ENCODE results near the gene SLC17A8.

The SLC17A8 gene

GRCh38 chr12:100433701-100434100, 76.8 kb downstream of the SLC17A8 start:
- no peak for DNase-seq

GRCh38 chr12:100434177-100434576, 77.3 kb downstream of the SLC17A8 start:
- DNase-seq = no peak

- no peak for DNase-seq
These were observed 79.1 kb downstream of the SLC17A8 start for GRCh38 chr12:100435957-100436356.

DNA sequence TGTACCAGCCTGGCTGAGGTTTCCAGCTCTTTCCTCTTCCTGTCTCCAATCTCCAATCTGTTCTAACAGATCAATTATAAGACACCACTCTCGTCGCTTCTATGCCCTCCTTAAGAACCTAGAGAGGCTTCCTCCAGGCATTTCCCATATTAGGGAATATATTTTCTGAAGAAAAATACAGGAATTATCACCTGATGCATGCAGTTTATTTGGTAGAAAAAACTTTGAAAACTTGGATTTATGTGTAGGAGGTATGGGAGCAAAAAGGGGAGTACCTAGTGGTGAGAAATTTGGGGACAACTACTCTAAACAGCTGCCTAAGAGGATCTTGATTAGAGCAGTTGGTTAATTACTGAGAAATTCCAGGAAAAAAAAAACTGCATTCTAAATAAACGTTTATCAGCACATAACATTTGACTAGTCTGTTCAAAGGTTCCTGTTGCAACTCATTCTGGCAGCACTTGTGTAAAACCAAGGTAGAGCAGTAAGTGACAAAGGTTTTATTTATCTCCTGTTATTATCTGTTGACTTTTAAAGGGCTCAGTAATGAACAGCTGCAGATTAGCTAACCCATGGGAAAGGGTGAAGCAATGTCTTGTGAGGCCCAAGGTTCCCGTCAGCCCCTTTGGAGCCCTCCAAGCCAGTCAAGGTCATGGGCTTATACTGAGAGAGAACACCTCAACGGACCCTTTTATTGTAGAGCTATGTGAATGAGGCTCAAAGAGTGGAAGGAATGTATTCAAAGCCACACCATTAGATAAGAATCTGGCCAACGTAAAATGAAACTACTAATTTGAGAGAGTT, 80.4 kb downstream of the SLC17A8 start:
- DNase-seq = no peak

DNA sequence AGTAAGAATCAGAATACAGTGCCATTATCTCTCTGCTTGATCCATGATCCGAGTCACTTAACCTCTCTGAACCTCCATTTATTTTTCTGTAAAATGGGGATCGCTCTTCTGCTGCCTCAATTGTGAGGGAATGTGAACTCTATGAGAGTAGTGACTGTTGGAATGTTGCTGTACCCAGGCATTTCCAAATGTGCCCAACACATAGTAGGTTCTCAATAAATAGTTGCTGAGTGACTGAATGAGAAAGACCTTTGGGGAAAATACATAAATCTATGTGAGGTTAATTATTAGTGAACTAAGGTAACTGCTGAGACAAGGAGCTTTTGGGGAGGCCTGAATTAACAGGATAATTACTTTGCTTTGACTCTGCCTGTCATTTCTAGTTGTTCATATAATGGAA, 82.9 kb downstream of the SLC17A8 start:
- no peak for DNase-seq

DNA sequence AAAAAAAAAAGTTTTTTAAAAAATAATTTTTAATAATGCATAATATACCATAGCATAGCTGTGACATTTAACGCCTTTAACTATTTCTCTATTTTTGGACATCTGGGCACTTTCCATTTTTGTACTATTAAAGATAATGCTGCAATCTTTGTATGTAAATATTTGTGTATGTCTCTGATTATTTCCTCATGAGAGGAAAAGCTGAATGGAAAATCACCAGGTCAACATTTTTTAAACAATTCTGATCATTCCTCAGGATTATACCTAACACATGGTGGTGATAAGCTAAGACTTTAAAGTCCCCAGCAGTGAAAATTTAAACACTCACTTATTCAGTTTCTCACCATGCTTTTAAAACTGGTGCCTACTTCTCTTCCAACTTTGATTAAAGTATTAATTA, 85.5 kb downstream of the SLC17A8 start:
- DNase-seq = no peak

DNA sequence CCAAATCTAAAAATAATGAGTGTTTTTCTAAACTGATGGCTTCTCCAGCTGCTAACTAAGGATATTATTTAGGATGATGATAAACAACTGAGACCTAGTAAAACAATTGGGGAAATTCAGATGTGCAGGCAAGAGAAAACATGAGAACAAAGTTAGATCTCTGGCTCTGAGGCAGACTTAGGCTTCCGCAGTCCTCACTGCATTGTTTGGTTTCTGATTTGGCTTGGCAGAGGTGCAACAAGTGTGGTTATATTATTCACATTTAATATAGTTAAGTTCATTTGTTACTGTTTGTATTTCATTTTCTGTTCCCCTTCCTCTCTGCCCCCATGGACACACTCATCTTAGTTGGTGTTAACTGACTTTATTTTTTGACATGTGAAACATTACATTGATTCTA, 86.6 kb downstream of the SLC17A8 start:
- DNase-seq = no peak

DNA sequence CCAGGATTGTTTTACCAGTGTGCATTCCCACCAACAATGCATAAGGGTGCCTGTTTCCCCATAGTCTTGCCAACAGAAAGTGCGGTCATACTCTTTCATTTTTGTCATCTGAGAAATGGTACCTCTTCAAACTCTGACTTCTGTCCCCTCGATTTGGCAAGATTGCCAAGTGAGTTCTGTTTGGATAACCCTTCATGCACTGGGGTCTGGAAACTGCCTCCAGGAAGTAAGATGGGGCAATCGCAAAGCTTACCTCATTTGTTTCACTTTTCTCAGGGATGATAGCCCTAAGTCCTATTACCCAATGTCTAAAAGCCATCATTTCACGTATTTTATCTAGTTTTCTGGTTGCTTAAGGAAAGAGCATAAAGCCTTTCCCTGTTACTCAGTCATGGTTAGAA, 88.2 kb downstream of the SLC17A8 start:
- no peak for DNase-seq

DNA sequence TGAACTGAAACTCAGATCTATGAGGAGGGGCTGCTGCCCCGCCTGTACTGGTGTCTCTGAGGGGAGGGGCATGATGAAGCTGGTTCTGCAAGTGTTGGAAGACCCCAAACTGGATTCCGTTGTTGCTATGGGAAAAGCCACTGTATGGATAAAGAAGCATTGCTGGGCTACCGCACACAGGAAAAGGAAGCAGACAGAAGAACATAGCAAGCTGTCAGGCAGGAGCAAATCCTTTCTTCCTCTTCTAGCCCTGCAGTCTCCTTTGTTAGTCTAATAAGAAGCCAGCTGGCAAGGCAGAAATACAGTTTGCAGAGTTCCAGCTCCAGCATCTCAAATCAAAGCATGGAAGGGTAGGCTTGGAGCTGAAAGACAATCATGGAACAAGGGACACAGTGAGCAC, 90.5 kb downstream of the SLC17A8 start:
- no peak for DNase-seq

- DNase-seq = no peak
These were observed 91.8 kb downstream of the SLC17A8 start for GRCh38 chr12:100448656-100449055.

DNA sequence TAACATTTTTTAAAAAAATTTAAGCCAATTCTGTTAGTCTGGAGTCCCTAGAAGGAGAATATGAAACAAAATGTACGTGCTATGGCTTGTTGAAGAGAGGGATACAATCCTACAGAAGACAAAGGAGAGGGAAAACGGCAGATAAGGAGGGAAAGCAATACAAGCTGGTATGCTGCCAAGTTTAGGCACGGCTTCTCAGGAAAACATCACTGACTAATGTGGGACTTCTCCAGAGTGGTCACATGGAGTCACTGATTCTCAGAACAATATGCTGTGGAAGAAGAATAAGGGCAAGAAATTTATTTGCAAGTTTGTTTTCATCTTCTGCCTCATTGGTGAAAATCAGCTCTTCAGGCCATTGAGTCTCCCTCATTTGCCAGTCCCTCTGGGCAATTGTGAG, 93.9 kb downstream of the SLC17A8 start:
- DNase-seq = no peak

DNA sequence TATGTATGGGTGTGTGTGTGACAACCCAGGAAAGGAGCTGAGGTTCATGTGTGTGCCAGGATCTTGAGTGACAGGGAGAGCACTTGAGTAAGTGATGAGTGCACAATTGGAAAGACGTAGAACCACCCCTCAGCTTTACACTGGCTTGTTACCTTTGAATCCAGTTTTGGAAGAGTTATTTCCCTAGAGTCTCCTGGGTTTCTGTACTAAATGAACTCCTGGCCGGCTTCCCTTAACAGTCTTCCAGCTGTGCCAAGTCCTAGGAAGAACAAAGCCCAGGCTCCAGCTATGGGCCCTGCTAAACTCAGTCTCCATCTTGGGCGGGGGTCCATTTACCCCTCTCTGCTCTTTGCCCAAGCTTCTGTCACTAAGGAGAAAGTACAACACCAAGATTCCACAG, 97.1 kb downstream of the SLC17A8 start:
- DNase-seq = no peak

GRCh38 chr12:100455896-100456295, 99.0 kb downstream of the SLC17A8 start:
- DNase-seq = no peak

DNA sequence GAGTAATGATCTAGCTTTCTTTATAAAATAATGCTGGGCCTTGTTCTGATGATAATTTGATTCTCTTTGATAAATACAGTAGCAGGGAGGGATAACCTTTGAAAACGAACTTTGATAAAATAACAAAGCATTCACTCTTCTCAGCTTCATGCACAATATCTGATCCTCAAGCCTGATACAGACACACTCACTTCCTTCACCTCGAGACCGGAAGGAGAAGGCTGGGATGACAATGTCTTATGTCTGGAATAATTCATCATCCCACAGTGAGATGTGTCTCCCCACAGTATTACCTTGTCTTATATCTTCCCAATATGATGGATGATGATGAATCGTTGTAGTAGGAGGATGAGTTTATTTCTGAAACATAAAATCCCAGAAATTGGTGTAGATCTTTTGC, 101.3 kb downstream of the SLC17A8 start:
- no peak for DNase-seq

DNA sequence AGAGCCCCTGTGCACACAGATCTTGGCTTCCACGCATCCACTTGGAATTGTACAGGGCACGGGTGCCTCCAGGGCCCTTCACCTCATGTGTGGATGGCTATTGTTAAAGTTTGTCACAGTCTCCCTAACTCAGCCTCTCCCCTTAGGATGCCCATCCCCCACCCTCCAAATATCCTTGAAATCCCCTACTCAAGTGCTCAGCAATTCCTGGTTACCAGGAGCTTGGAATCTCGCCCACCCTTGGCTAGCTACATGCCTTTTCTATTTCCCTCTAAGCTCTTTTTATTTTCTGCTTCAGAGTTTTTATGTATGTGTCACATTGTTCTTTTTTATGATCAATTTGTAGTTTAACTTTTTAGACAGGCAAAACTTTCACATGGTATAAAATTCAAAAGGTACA, 103.8 kb downstream of the SLC17A8 start:
- DNase-seq = no peak

DNA sequence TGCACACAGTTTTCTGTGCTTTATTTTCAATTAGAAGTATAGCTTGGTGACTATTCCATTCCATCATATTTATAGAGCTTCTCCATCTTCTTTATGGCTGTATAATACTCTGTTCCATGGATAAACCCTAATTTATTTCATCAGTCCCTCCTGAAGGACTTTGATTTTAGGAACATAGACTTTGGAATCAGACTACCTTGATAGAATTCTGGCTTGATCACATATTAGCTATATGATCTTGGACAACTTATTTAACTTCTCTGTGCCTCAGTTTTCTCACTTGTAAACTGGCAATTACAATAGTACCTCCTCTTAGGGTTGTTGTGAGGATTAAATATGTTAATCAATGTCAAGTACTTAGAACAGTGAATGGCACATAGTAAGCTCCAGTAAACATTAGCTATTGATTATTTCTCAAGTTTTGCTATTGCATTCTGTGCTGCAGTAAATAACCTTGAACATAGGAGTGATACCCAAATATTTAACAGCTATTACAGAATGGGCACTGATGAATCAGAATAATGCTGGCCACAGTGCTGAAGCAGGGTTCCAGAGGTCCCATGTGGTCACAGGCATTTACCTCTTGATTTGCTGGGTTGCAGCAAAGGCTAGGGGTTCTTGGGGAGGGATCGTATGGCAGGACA, 104.6 kb downstream of the SLC17A8 start:
- no peak for DNase-seq

GRCh38 chr12:100463661-100464060, 106.8 kb downstream of the SLC17A8 start:
- DNase-seq = no peak

DNA sequence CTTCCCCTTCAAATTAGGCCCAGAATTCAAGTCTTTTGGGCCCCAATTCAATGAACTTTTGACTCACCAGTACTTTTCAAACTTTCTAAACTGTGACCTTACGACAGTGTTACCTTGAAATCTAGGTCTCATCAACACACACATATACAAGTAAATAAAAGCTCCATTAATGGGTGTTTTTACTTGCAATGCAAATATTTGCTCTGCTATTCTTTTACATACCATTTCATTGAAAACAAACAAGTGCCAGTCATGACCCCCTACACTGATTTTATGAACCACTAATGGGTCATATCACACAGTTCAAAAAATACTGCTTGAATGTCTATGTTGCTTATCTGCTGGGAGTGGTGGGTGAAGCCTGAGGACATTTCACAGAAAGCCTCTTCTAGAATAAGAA, 107.7 kb downstream of the SLC17A8 start:
- no peak for DNase-seq

DNA sequence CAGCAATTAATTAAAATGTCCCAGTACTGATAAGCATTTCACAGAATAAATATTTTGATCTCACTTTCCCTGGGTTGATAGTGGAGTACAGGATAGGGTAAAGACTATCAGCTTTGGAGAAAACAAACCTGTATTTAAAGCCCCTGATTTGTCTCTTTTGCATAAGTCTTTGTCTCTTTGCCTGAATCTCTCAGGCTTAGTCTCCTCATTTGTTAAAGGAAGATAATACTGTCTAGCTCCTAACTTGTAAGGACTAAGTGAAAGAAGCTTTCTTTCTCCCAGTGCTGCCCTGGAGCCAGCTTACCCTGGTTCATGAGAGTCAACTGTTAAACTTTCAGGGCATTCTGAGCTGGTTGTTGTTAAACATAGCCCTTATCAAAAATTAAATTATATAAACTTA, 111.3 kb downstream of the SLC17A8 start:
- no peak for DNase-seq

All from CD4-positive, alpha-beta T cell treated with Interleukin-10 for 1 hour (primary cell).